Cardiac muscle cell (in vitro differentiated cells and primary cell): ENCODE results near the gene PML. TPM values are rescaled to one million over a fixed set of nuclear protein-coding genes. Genes with fewer than 3 reads are reported as not detected.
A peak's percentile ranks its signal among the peaks of the same experiment; 100 is the strongest.

Experiments used
- DNase-seq, 2 donors: peaks; one replicate each; pipeline versions ENCODE4 v3.0.0 to v3.0.0-alpha.2; 2010 to 2017; ENCODE audit warnings: low read depth in 1 of 2, low spot score in 1 of 2
- H3K27ac ChIP-seq: fragments of 200-600 bp; sonication (generic); 2 replicates; pipeline ENCODE4 v1.5.1; 2016
- H3K27me3 ChIP-seq: fragments of 200-600 bp; sonication (generic); 2 replicates; pipeline ENCODE4 v1.6.0; 2016; ENCODE audit warnings: control low read depth
- H3K36me3 ChIP-seq: fragments of 200-600 bp; sonication (generic); 2 replicates; pipeline ENCODE4 v1.5.1; 2016; ENCODE audit warnings: control low read depth
- H3K4me1 ChIP-seq: fragments of 200-600 bp; sonication (generic); 2 replicates; pipeline ENCODE4 v1.8.1; 2017; ENCODE audit warnings: low read depth, mild to moderate bottlenecking, mixed run types
- H3K4me3 ChIP-seq: fragments of 200-600 bp; sonication (generic); 2 replicates; pipeline ENCODE4 v1.5.1; 2016; ENCODE audit warnings: mild to moderate bottlenecking
- H3K9me3 ChIP-seq: fragments of 200-600 bp; sonication (generic); 2 replicates; pipeline ENCODE4 v1.5.1; 2017; ENCODE audit warnings: low read depth, mild to moderate bottlenecking, control low read depth
- CTCF ChIP-seq: IDR thresholded peaks from 2 replicates; pipeline ENCODE4 v1.5.1; 2012; ENCODE audit warnings: low read depth, mild to moderate bottlenecking, low read length
- polyA plus RNA-seq: library from polyadenylated mRNA; unstranded; fragments of >200 nt; fragmentation: Nextera tagmentation; extraction: Ambion mirVana; gene quantifications from 2 replicates; pipeline ENCODE4 v1.2.1, GENCODE V29; 2016
- total RNA-seq: library from RNA; depleted of rRNA; stranded (reverse); fragments of >200 nt; gene quantifications from 2 replicates; pipeline ENCODE4 v1.2.3, GENCODE V29; 2016

The PML gene
- total and polyA plus RNA-seq, 2 experiments from 2014 or later, result 21.9 to 40.4 TPM

- TF ChIP-seq CTCF, result no peak
- no peaks in the 10 kb centered on the region for H3K9me3 ChIP-seq
- no peak overlapping the region for H3K27ac ChIP-seq
- DNase-seq, result peak in 1 of 2 donors; percentile 61
- H3K36me3 ChIP-seq, result peaks cover 13% of the 10 kb centered on the region
- no peaks in the 10 kb centered on the region for H3K27me3 ChIP-seq
- no peak overlapping the region for H3K4me3 ChIP-seq
- H3K4me1 ChIP-seq, result peaks cover 6% of the 10 kb centered on the region
Observed at GRCh38 chr15:73996939-73997338, 2.4 kb downstream of the PML start.

GRCh38 chr15:73997986-73998385 lies 3.5 kb downstream of the PML start:
- peaks cover 6% of the 10 kb centered on the region for H3K4me1 ChIP-seq
- peaks cover 13% of the 10 kb centered on the region for H3K36me3 ChIP-seq
- H3K4me3 ChIP-seq, result no peak overlapping the region
- no peak for DNase-seq
- H3K27ac ChIP-seq, result no peak overlapping the region
- H3K27me3 ChIP-seq, result no peaks in the 10 kb centered on the region
- TF ChIP-seq CTCF, result no peak
- H3K9me3 ChIP-seq, result no peaks in the 10 kb centered on the region

- Histone ChIP-seq H3K27ac (no peak overlapping the region), H3K36me3 (peaks cover 5% of the 10 kb centered on the region), H3K4me1 (no peaks in the 10 kb centered on the region), H3K9me3 (no peaks in the 10 kb centered on the region), H3K27me3 (no peaks in the 10 kb centered on the region), H3K4me3 (no peak overlapping the region)
- TF ChIP-seq CTCF, result no peak
- DNase-seq, result no peak
Observed at GRCh38 chr15:74006774-74007639, 12.5 kb downstream of the PML start.

GRCh38 chr15:74007820-74008371 lies 13.4 kb downstream of the PML start:
- no peak overlapping the region for H3K27ac ChIP-seq
- TF ChIP-seq CTCF, result no peak
- H3K4me3 ChIP-seq, result no peak overlapping the region
- peaks cover 5% of the 10 kb centered on the region for H3K36me3 ChIP-seq
- DNase-seq, result no peak
- H3K27me3 ChIP-seq, result no peaks in the 10 kb centered on the region
- H3K4me1 ChIP-seq, result no peaks in the 10 kb centered on the region
- H3K9me3 ChIP-seq, result no peaks in the 10 kb centered on the region

- Histone ChIP-seq H3K4me1 (no peaks in the 10 kb centered on the region), H3K4me3 (no peak overlapping the region), H3K9me3 (no peaks in the 10 kb centered on the region), H3K27me3 (no peaks in the 10 kb centered on the region), H3K36me3 (peaks cover under 1% of the 10 kb centered on the region), H3K27ac (no peak overlapping the region)
- DNase-seq, result no peak
- TF ChIP-seq CTCF, result no peak
Observed at GRCh38 chr15:74008901-74009300, 14.4 kb downstream of the PML start.
